T-helper 17 cell (primary cell): ENCODE results near the gene RFXANK. TPM values are rescaled to one million over a fixed set of nuclear protein-coding genes. Genes with fewer than 3 reads are reported as not detected.
A peak's percentile ranks its signal among the peaks of the same experiment; 100 is the strongest.
"Not testable (repeated sequence)": the region's sequence is repeated elsewhere in the genome, so short reads cannot be mapped to it uniquely, and the experiment has no call there.

Experiments used
- ATAC-seq: fragments of 150-1000 bp; cut with Tn5 transposase; 2 replicates; pipeline ENCODE4 v1.10.0; 2021; ENCODE audit warnings: mild to moderate bottlenecking, moderate library complexity
- DNase-seq, 3 donors: peaks; one replicate each; pipeline versions ENCODE4 v3.0.0 to v3.0.0-alpha.2; 2020 to 2021
- H3K9me3 ChIP-seq: one replicate; pipeline ENCODE4 v1.7.0; 2013; ENCODE audit warnings: low read length, mild to moderate bottlenecking; ENCODE audit not compliant: control insufficient read depth, poor library complexity, severe bottlenecking
- H3K27ac Mint-ChIP-seq: one replicate; pipeline ENCODE4 v1.8.0; 2022; ENCODE audit warnings: mild to moderate bottlenecking, moderate library complexity, mixed read lengths
- H3K27me3 Mint-ChIP-seq: one replicate; pipeline ENCODE4 v1.8.0; 2022; ENCODE audit warnings: mixed read lengths
- H3K36me3 Mint-ChIP-seq: one replicate; pipeline ENCODE4 v1.8.0; 2022; ENCODE audit warnings: low read depth, mixed read lengths
- H3K4me1 Mint-ChIP-seq: one replicate; pipeline ENCODE4 v1.8.0; 2022; ENCODE audit warnings: mild to moderate bottlenecking, mixed read lengths
- H3K4me3 Mint-ChIP-seq: one replicate; pipeline ENCODE4 v1.8.0; 2022; ENCODE audit warnings: mild to moderate bottlenecking, moderate library complexity, mixed read lengths
- total RNA-seq, 4 donors: library from RNA in 2 of 4; stranded (reverse) in 2 of 4; gene quantifications; one replicate each; pipeline ENCODE4 v1.2.3 and lab custom pipeline; 2022 to 2026

Gene RFXANK
- total RNA-seq, 2 donors from 2014 or later = 61.9 to 69.2 TPM

DNA sequence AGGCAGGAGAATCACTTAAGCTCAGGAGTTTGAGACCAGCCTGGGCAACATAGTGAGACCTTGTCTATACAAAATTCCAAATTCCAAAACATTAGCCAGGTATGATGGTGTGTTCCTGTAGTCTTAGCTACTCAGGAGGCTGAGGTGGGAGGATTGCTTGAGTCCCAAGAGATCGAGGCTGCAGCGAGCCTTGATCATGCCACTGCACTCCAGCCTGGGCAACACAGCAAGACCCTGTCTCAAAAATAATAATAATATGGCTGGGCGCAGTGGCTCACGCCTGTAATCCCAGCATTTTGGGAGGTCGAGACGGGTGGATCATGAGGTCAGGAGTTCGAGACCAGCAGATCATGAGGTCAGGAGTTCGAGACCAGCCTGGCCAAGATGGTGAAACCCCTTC is 28.9 kb downstream of the RFXANK start:
- peaks cover 13% of the 10 kb centered on the region for H3K27me3 Mint-ChIP-seq
- not testable (repeated sequence) for H3K36me3 Mint-ChIP-seq, H3K27ac Mint-ChIP-seq, DNase-seq, H3K4me1 Mint-ChIP-seq, H3K9me3 ChIP-seq, H3K4me3 Mint-ChIP-seq, ATAC-seq

- no peak for DNase-seq
- Mint-ChIP-seq H3K27ac (no peak overlapping the region), H3K4me1 (peaks cover 4% of the 10 kb centered on the region), H3K4me3 (no peak overlapping the region), H3K27me3 (peaks cover 5% of the 10 kb centered on the region), H3K36me3 (no peaks in the 10 kb centered on the region)
- H3K9me3 ChIP-seq = no peaks in the 10 kb centered on the region
- ATAC-seq = no peak
Measured at GRCh38 chr19:19223060-19223459, 31.0 kb downstream of the RFXANK start.

DNA sequence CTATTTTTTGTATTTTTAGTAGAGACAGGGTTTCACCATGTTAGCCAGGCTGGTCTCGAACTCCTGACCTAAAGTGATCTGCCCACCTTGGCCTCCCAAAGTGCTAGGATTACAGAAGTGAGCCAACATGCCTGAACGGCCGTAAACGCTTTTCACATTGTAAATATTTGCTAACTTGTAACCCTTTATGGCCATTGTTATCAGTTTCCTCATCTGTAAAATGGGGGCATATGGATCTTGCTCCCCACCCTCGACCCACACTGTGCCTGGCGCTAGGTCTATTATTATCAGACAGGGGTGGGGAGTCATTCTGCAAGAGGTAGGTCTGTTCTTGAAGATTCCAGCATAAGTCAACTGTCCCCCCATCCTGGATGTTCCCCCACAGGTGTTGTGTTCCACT is 31.6 kb downstream of the RFXANK start:
- ATAC-seq = no peak
- Mint-ChIP-seq H3K27ac (no peak overlapping the region), H3K36me3 (no peaks in the 10 kb centered on the region), H3K4me1 (peaks cover 4% of the 10 kb centered on the region), H3K27me3 (peaks cover 11% of the 10 kb centered on the region), H3K4me3 (no peak overlapping the region)
- no peak for DNase-seq
- no peaks in the 10 kb centered on the region for H3K9me3 ChIP-seq

DNA sequence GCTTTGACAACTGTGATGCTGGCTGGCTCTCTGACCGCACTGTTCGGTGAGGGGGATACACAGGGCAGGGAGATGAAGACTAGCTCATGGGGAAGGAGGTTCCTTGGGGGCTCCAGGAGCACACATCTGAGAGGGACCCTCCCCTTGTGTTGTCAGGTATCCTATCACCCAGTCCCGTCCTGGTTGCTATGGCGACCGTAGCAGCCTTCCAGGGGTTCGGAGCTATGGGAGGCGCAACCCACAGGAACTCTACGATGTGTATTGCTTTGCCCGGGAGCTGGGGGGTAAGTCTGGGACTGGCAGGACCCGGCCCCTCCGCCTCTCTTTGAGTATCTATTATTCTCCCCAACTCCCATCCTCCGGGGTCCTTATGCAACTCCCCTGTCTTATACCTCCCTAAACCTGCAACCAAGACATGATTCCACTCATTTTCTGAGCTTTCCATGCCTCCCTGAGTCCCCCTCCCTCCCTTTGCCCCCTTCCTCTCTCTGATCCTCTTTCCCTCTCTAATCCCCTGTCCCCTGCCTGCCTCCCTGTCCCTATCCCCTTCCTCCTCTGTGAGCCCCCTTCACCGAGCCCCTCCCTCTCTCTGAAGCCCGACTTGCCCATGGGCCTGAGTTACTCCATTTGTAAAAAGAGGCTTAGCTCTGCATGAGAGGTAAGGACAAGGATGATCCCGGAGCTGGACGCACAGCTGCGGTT is 32.2 kb downstream of the RFXANK start:
- Mint-ChIP-seq H3K27me3 (peaks cover 10% of the 10 kb centered on the region), H3K4me3 (peak overlapping the region; percentile 15), H3K4me1 (peaks cover 4% of the 10 kb centered on the region), H3K27ac (no peak overlapping the region), H3K36me3 (no peaks in the 10 kb centered on the region)
- DNase-seq (no peak), ATAC-seq (no peak)
- no peaks in the 10 kb centered on the region for H3K9me3 ChIP-seq

GRCh38 chr19:19224852-19225494 is 32.9 kb downstream of the RFXANK start:
- peak overlapping the region; percentile 86 for H3K4me3 Mint-ChIP-seq
- H3K27me3 Mint-ChIP-seq = peaks cover 10% of the 10 kb centered on the region
- peak; percentile 97 for ATAC-seq
- H3K4me1 Mint-ChIP-seq = peaks cover 4% of the 10 kb centered on the region
- no peaks in the 10 kb centered on the region for H3K36me3 Mint-ChIP-seq
- no peaks in the 10 kb centered on the region for H3K9me3 ChIP-seq
- peak; percentile 61 to 69 (median 65) for DNase-seq
- no peak overlapping the region for H3K27ac Mint-ChIP-seq

GRCh38 chr19:19226204-19226603 is 34.1 kb downstream of the RFXANK start:
- H3K4me3 Mint-ChIP-seq = peak overlapping the region; percentile 49
- H3K27me3 Mint-ChIP-seq = peaks cover 10% of the 10 kb centered on the region
- ATAC-seq (no peak), DNase-seq (no peak)
- peaks cover 4% of the 10 kb centered on the region for H3K4me1 Mint-ChIP-seq
- H3K9me3 ChIP-seq = no peaks in the 10 kb centered on the region
- H3K36me3 Mint-ChIP-seq = no peaks in the 10 kb centered on the region
- H3K27ac Mint-ChIP-seq = no peak overlapping the region

- DNase-seq = no peak
- H3K9me3 ChIP-seq = no peaks in the 10 kb centered on the region
- Mint-ChIP-seq H3K27ac (no peak overlapping the region), H3K36me3 (no peaks in the 10 kb centered on the region), H3K27me3 (peaks cover 11% of the 10 kb centered on the region), H3K4me3 (no peak overlapping the region), H3K4me1 (peaks cover 4% of the 10 kb centered on the region)
- ATAC-seq = no peak
Measured at GRCh38 chr19:19226663-19227062, 34.6 kb downstream of the RFXANK start.

- Mint-ChIP-seq H3K27ac (no peak overlapping the region), H3K4me3 (no peak overlapping the region), H3K27me3 (peaks cover 17% of the 10 kb centered on the region), H3K4me1 (peaks cover 4% of the 10 kb centered on the region), H3K36me3 (no peaks in the 10 kb centered on the region)
- ATAC-seq = no peak
- H3K9me3 ChIP-seq = no peaks in the 10 kb centered on the region
- no peak for DNase-seq
Measured at GRCh38 chr19:19227217-19227616, 35.2 kb downstream of the RFXANK start.

DNA sequence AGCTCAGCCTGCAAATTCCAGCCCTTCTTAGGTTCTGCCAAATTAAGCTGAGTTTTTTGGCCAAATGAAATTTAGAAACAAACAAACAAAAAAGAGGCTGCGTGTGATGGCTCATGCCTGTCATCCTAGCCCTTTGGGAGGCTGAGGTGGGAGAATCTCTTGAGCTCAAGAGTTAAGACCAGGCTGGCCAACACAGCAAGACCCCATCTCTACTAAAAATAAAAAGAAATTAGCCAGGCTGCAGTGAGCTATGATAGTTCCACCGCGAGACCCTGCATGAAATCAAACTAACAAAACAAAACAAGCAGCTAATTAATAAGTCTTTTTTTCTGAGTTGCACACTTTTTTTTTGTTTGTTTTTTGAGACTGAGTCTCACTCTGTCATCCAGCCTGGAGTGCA is 37.6 kb downstream of the RFXANK start:
- H3K9me3 ChIP-seq = peaks cover 4% of the 10 kb centered on the region
- DNase-seq (no peak), ATAC-seq (no peak)
- H3K4me1 Mint-ChIP-seq = peaks cover 4% of the 10 kb centered on the region
- H3K4me3 Mint-ChIP-seq = no peak overlapping the region
- H3K27me3 Mint-ChIP-seq = peaks cover 19% of the 10 kb centered on the region
- no peak overlapping the region for H3K27ac Mint-ChIP-seq
- no peaks in the 10 kb centered on the region for H3K36me3 Mint-ChIP-seq

- no peaks in the 10 kb centered on the region for H3K4me1 Mint-ChIP-seq
- no peak overlapping the region for H3K27ac Mint-ChIP-seq
- peaks cover 4% of the 10 kb centered on the region for H3K9me3 ChIP-seq
- no peaks in the 10 kb centered on the region for H3K36me3 Mint-ChIP-seq
- ATAC-seq = no peak
- no peak for DNase-seq
- peaks cover 19% of the 10 kb centered on the region for H3K27me3 Mint-ChIP-seq
- no peak overlapping the region for H3K4me3 Mint-ChIP-seq
Measured at GRCh38 chr19:19230999-19231398, 38.9 kb downstream of the RFXANK start.

DNA sequence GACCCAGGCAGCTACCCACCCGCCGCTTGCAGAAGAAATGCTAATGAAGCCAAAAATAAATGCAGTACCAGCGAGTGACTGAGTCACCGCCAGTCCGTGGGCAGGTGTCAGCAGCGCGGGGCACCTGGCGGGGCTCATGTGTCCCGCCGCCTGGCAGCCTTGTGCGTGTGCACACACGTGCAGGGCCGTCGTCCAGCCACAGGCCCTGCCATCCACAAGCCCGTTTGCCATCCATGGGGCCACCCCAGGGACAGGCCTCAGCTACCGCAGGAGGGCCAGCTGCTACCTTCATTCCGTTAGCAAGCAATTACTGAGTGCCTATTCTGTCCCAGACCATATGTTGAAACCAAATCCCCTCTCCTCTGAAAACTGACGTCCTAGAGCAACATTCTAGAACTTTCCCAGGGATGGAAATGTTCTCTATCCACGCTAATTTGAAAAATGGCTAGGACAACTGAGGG is 40.2 kb downstream of the RFXANK start:
- peaks cover 4% of the 10 kb centered on the region for H3K9me3 ChIP-seq
- ATAC-seq (no peak), DNase-seq (no peak)
- Mint-ChIP-seq H3K27me3 (peaks cover 19% of the 10 kb centered on the region), H3K4me3 (no peak overlapping the region), H3K27ac (no peak overlapping the region), H3K36me3 (no peaks in the 10 kb centered on the region), H3K4me1 (no peaks in the 10 kb centered on the region)

GRCh38 chr19:19234220-19234816 is 42.3 kb downstream of the RFXANK start:
- peaks cover 3% of the 10 kb centered on the region for H3K4me1 Mint-ChIP-seq
- H3K36me3 Mint-ChIP-seq = peaks cover 3% of the 10 kb centered on the region
- no peak overlapping the region for H3K27ac Mint-ChIP-seq
- DNase-seq = no peak
- no peak overlapping the region for H3K4me3 Mint-ChIP-seq
- peaks cover 27% of the 10 kb centered on the region for H3K27me3 Mint-ChIP-seq
- no peak for ATAC-seq
- H3K9me3 ChIP-seq = peaks cover 4% of the 10 kb centered on the region

DNA sequence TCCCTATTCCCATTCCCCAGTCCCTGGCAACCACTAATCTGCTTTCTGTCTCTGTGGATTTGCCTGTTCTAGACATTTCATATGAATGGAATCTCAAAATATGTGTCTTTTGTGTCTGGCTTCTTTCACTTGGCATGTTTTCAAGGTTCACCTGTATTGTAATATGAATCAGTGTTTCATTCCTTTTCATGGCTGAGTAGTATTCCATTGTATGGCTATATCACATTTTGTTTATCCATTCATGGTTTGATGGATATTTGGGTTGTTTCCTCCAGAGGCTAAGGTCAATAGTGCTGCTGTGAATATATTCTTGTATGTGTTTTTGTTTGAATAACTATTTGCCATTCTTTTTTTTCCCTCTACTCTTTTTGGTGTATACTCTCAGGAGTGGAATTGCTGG is 44.1 kb downstream of the RFXANK start:
- DNase-seq (no peak), ATAC-seq (no peak)
- Mint-ChIP-seq H3K27me3 (peaks cover 35% of the 10 kb centered on the region), H3K4me1 (peaks cover 3% of the 10 kb centered on the region), H3K36me3 (peaks cover 6% of the 10 kb centered on the region), H3K27ac (no peak overlapping the region), H3K4me3 (no peak overlapping the region)
- peaks cover 4% of the 10 kb centered on the region for H3K9me3 ChIP-seq
